ENCODE data around the gene DRD4.

The DRD4 gene

DNA sequence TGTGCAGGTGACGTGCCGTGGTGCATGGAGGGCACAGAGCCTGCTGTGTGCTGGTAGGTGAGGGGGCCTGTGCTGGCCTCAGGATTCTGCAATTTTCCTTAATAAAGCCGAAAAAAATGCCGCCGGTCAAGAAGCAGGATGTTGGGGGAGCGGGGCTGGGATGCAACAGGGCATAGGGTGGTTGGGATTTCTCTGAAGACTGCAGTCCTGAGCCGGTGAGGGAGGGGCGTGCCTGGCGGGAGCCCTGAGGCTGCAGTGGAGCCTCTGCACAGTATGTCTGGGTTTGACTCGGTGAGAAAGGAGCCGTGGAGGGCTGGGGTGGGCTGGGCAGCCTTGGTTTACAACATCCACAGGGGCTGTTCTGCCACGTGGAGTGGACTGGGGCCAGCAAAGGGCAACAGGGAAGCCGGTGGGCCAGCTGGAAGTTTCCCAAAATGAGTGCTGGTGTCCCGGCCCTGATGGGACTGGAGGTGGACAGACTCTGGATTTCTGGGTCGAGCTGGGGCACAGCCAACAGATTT lies 13.7 kb upstream of the DRD4 start:
- no peak for DNase-seq (ENCODE audit: low spot score)

DNA sequence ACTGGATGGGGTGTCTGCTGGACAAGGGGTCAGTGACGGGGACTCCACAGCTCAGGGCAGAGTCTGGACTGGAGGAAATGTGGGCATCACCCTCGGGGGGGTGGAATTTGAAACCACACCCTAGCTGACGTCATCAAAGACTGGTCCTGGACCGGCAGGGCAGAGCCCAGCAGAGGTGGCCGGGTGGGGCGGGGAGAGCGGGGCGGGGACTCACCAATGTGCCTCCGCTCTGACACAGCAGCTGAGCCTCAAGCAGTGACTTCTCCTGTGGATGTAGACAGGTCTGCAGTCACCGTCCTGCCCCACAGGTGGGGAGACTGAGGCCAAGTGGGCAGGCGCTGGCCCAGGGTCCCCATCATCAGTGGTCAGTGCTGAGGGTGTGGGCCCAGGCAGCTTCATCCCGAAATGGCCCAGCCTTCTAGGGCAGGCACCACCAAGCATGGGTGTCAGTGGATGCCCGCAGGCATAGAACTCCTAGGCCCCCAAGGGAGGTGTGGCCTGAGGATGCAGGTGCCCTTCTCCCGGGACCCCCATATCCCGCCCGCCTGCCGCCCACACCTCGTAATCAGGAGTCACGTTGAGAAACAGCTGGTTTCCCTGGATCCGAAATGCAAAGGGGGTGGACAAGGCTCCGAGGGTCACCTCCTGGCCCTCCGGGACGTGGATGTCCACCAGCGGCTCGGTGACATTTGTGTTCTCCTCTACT lies 12.9 kb upstream of the DRD4 start:
- no peak for DNase-seq (ENCODE audit: low spot score)

DNA sequence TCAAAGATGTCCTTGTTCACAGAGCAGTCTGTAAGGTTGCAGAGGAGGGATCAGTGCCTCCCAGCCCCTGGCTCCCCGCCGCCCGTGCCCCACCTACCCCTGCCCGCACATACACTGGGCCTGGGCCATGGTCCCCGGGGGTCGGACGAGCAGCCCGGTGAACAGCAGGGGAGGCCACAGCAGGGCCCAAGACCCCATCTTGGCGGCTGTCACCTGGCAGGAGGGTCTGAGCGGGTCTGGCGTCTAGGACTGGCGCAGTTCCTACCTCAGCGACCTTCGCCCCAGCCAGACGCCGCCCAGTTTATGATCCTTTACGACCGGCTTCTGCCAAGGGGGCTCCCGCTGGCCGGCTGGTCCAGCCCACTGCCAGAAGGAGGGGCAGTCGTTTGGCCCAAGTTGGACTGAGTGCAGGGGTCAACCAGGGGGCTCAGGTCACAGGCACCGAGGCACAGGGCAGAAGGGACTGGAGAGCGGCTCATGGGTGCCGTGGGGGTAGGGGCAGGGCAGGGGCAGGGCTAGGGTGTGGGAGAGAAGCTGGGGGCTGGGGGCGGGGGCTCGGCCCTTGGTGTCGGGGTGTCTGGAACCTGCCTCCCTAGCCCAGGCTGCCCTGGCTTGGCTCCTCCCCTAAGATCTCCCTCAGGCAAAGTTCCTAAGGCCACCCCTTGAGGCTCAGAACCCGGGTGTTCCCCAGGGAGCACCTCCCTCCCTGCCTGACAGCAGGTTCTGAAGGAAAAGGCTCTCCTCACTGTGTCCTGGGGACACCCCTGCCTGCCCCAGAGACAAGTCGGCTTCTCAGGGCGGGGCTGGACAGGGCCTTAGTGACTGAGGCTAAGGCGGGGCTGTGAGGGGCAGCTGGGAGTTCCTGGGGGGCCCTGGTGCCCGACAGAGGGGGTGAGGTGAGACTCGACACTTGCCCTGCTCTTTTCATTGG lies 12.1 kb upstream of the DRD4 start, which contains the start of gene CDHR5:
Gene CDHR5, minus strand, starts transcription at position 251 of the 931 bp plus-strand sequence. Its CDS starts 53 bp downstream, at position 198.
- no peak for DNase-seq (ENCODE audit: low spot score)

DNA sequence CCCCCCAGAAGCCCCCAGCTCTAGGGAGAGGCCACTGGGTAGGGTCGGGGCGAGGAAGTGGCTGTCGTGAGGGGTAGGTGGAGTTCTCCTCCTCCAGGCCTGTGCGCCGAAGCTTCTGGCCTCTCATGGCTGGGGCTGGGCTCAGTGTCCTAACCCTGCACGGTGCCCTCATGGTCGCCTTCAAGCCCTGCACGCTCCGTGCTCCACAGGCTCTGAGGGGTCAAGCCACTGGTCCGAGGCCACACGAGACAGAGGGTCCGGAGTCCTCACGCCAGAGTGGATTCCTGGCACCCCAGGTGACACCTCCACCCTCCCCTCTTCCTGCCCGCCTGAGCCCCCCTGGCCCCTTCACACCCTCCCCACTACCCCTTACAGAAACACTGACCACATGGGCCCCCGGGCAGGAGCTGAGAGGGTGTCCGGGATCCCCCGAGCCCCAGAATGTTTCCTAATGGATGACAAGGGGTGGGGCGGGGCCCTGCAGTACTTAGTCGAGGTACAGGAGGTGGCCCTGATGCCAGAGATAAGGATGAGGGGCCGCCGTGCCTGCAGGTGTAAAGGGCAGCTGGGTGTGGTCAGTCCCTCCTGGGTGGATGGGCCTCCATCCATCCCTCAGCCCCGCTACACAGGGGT lies 11.3 kb upstream of the DRD4 start:
- no peak for DNase-seq (ENCODE audit: low spot score)

DNA sequence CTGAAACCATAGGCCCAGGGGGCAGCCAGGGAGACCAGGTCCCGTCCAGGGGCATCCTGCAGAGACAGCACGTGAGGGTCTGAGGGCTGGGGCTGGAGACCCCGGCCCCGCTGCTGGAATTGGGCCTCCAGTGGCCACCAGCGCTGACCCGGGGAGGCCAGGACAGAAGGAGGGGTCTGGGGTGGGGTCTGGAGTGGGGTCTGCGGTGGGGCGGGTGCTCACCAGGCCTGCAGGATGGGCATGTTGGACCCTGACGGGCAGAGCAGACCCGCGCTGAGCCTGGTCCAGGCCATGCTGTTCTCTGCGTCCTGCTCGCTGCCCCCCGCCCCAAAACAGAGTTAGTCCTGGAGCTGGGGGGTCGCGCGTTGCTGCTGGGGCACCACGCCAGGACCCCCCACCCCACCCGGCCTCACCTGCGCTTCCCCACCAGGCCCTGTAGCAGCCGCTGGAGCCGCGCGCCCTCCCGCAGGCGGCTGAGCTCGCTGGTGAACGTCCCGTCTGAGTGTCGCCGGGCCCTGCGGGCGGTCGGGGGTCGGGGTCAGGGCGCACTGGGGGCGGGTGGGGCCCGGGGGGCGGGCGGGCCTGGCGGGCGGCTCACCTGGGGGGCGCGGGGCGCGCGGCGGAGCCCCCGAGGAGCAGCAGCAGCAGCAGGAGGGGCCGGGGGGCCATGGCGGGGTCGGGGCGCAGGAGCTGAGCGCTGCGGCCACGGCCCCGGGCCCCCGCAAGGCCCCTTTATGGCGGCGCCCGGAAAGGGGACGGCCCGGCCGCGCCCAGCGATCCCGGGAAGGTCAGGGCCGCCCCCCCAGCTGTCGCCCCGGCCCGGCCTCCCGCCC lies 10.4 kb upstream of the DRD4 start, which contains the start of gene SCT:
Gene SCT, minus strand, starts transcription at position 707 of the 833 bp plus-strand sequence. Its CDS starts 38 bp downstream, at position 669.
- no peak for DNase-seq (ENCODE audit: low spot score)

DNA sequence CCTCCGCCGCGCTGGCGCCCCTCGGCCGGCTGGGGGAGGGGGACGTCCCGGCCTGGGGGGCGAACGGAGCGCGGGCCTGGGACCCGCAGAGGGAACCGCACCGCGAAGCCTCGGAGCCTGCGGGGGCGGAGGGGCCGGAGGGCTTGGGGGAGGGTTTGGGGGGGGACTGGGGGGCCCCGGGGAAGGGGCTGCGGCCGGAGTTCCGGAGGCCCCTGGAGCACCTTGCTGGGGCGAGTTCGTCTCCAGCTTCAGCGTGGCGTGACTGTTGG lies 9.8 kb upstream of the DRD4 start:
- DNase-seq (ENCODE audit: low spot score), result no peak

DNA sequence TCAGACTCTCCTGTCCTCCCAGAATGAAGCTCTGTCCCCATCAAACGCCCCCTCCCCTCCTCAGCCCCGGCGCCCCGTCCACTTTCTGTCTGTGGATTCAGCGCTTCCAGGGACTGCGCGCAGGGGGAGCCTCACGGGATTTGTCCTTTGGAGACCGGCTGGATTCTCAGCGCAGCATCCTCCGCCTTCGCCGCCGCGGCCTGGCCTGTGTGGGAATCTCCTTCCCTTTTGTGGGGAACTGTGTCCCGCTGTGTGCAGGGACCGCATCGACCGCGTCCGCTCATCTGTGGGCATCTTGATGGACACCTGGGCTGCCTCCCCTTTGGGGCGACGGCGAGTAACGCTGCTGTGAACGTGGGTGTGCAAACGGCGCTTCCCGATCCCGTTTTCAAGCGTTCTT lies 9.0 kb upstream of the DRD4 start:
- DNase-seq (ENCODE audit: low spot score), result no peak

DNA sequence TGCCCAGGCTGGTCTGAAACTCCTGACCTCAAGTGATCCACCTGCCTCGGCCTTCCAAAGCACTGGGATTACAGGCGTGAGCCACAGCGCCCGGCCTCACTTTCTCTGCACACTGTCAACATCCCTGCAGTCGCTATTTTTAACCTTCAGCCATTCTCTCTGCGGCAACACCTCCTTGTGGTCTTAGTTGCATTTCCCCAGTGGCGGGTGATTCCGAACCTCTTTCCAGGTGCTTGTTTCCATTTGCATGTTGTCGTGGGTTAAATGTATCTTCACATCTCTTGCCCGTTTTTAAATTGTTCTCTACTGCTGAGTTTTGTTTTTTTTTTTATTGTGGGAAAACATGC lies 7.9 kb upstream of the DRD4 start:
- DNase-seq (ENCODE audit: low spot score), result no peak

DNA sequence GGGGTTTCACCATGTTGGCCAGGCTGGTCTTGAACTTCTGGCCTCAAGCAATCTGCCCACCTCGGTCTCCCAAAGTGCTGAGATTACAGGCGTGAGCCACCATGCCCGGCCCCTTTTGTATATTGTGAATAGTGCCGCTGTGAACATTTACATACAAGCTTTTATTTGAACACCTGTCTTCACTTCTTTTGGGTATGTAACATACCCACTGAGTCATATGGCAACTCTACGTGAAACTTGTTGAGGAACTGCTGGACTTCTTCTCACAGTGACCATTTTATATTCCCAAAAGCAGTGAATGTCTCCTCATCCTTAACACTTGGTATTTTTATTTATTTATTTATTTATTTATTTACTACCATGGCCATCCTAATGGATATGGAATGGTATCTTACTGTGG lies 6.2 kb upstream of the DRD4 start:
- no peak for DNase-seq (ENCODE audit: low spot score)

DNA sequence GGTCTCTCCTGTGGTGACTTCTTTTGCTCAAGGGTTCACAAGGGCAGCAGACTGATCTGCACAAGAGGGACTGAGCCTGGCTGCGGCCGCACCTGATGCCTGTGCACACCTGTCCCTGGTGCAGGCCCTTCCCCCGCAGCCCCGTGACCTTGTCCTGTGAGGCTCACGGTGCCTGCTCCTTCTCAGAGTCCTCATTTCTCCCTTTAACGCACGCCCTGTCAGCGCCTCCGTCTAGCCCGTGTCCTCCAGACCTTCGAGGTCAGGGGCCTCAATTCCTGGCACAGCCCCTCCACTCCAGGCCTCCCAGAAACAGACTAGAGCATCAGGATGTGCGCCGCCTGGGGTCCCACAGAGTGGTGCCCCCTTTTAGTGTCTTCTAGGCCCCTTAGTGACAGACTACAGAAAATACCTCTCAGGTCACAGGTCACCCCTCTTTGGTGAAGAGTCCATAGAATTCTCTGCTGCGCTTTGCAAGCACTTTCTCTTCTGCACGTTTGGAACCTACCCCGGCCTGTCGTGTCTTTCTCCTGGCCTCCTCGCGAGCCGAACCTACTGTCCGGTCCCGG lies 1.0 kb upstream of the DRD4 start:
- DNase-seq (ENCODE audit: low spot score), result no peak

DNA sequence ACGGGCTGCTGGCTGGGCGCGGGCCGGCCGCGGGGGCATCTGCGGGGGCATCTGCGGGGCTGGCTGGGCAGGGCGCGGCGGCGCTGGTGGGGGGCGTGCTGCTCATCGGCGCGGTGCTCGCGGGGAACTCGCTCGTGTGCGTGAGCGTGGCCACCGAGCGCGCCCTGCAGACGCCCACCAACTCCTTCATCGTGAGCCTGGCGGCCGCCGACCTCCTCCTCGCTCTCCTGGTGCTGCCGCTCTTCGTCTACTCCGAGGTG lies 194 bp downstream of the DRD4 start:
- DNase-seq (ENCODE audit: low spot score), result no peak

DNA sequence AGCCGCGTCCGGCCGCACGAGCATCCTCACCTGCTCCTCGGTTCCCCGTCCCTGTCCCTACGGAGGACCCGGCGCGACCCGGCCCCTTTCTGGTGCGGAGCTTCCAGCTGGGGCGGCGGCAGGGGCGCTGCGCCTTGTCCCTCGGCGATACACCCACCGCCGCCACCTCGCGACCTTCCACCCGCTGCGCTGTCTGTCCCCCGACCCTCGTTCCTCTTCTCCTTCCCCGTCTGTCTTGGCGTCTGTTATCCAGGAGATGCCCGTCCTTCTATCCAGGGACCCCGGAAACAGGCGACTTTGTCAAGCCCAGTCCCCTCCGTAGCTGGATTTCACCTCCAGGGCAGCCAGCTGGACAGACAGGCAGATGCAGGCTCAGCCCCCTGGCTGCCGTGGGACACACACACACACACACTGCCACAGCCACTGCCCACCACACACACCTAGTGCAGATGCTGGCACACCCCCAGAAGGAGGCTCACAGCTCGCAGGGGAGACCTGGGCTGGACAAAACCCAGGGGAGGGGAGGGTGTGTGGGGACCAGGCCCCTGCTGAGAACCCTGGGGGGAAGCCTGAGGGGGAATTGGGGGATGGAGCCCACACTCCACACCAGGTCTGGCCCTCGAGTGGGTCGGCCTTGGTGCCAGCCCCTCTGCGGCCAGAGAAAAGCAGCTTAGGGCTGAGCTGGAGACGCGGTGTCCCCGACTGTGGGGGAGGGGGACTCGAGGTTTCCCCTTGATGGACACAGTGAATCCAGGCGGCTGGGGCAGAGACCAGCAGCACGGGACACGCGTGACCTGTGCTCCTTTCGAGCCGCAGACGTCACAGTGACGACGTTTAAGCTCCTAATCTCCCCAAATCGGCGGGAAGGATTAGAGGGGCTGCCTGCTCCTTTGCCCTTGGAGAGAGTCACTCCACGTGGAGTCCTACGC lies 788 bp downstream of the DRD4 start:
- DNase-seq (ENCODE audit: low spot score), result no peak

DNA sequence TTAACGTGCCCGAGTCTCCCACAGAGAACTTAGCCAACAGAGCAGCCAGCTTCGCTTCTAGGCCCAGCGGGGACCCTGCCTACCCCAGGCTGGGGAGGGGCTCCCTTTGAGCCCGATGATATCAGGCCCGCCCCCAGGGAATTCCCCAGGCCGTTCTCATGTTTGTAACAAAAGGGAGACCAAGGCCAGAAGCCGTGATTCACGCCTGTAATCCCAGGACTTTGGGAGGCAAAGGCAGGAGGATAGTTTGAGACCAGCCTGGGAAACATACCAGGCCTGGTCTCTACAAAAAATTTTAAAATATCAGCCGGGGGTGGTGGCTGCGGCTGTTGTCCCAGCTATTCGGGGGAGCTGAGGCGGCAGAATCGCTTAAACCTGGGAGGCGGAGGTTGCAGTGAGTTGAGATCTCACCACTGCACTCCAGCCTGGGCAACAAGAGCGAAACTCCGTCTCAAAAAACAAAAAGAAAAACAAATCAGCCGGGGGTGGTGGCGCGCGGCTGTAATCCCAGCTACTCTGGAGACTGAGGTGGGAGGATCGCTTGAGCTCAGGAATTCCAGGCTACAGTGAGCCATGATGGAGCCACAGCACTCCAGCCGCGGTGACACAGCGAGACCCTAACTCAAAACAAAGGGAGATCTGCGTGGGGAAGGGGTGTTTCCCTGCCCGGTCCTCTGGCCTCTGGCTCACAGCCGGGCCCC lies 1.7 kb downstream of the DRD4 start:
- DNase-seq (ENCODE audit: low spot score), result no peak

DNA sequence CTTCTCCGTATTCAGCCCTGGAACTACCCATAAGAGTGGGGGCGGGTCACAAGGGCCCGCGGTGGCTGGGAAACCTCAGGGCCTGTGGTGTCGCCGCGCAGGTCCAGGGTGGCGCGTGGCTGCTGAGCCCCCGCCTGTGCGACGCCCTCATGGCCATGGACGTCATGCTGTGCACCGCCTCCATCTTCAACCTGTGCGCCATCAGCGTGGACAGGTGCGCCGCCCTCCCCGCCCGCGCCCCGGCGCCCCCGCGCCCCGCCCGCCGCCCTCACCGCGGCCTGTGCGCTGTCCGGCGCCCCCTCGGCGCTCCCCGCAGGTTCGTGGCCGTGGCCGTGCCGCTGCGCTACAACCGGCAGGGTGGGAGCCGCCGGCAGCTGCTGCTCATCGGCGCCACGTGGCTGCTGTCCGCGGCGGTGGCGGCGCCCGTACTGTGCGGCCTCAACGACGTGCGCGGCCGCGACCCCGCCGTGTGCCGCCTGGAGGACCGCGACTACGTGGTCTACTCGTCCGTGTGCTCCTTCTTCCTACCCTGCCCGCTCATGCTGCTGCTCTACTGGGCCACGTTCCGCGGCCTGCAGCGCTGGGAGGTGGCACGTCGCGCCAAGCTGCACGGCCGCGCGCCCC lies 2.4 kb downstream of the DRD4 start:
- DNase-seq (ENCODE audit: low spot score), result no peak

DNA sequence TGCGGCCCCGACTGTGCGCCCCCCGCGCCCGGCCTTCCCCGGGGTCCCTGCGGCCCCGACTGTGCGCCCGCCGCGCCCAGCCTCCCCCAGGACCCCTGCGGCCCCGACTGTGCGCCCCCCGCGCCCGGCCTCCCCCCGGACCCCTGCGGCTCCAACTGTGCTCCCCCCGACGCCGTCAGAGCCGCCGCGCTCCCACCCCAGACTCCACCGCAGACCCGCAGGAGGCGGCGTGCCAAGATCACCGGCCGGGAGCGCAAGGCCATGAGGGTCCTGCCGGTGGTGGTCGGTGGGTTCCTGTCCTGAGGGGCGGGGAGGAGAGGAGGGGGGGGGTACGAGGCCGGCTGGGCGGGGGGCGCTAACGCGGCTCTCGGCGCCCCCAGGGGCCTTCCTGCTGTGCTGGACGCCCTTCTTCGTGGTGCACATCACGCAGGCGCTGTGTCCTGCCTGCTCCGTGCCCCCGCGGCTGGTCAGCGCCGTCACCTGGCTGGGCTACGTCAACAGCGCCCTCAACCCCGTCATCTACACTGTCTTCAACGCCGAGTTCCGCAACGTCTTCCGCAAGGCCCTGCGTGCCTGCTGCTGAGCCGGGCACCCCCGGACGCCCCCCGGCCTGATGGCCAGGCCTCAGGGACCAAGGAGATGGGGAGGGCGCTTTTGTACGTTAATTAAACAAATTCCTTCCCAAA lies 3.1 kb downstream of the DRD4 start:
- DNase-seq (ENCODE audit: low spot score), result no peak

DNA sequence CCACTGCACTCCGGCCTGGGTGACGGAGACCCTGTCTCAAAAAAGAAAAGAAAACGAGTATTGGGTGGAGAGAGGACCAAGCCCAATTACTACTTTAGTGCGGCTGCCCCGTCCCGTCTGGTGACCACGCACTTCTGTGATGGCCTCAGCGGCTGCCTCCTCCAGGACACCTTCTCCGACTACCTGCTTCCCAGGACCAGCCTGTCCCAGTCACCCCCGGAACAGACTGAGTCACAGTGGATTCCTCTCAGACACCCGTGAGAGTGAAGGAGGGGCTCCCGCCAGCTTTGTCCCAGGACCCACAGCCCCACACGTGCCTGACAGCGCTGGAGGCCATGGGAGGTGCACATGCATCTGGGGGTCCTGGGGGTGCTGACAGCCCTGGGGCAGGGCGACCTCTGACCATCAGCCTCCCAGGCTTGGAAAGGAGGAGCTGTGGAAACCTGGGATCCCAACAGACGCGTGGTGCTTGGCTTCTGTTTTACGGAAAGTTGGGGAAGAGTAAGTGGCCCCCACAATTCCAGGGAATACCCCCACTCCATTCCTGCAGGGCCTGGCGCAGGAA lies 4.8 kb downstream of the DRD4 start:
- DNase-seq (ENCODE audit: low spot score), result no peak

DNA sequence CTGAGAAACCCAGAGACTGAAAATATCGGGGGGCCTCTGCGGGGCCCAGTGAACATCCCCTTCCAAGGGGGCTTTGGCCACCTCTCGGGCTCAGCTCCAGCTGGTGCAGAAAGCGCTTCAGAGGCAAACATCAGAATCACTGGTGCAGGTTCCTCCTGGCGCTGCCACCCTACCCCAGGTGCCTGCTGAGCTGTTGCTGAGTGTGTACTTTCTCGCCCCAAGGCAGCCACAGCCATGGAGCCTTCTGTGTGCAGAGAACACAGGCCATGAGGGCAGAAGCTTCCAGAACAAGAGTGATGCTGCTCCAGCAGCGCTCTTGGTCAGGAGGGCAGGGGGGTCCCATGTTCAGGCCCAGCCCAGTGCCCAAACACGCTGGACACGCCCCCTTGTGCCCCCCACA lies 6.3 kb downstream of the DRD4 start:
- DNase-seq (ENCODE audit: low spot score), result no peak

DNA sequence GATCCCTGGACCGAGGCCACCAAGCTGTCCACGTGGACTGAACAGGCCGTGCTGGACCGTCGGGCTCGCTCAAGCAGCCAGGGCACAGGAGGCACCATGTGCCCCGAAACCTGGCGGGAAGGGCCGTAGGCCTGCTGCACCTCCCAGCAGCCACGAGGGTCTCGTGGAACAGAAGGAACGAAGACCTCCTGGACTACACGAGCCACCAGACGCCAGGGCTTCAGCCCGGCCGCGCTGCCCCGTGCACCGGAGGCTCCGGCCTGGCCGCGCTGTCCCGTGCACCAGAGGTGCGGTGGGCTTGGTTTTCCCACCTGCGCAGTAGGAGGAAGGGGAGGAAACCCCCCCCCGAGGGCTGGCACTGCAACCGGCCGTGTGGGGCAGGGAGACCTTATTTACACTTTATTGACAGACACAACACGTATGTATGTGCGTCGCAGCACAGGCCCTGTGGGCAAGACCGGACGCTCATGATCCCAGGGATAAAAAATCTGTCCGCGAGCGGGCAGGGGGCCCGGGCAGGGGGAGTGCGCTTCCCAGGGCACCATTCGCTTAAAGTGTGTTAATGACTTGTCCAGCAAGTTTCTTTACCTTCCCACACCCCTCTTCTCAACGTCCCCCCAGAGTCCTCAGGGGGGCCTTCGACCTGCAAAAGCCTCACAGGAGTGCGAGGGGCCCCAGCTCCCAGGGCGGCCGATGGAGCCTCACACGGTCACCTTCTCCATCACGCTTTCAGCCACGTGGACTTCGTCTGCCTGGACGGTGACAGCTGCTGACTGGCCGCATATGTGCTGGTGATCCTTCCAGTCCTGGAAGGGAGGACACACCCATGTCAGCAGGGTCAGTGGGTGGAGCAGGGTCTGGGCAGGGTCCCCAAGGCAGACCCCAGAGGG lies 7.0 kb downstream of the DRD4 start:
- no peak for DNase-seq (ENCODE audit: low spot score)

Measured in hepatic stellate cell (primary cell).